COR-L47 (cell line): Measurements from ENCODE around the gene USP17L20.
"Not testable (repeated sequence)": the region's sequence is repeated elsewhere in the genome, so short reads cannot be mapped to it uniquely, and the experiment has no call there.

Source experiments
- DNase-seq: peaks from one replicate; lab custom pipeline; 2025; lab: John Stamatoyannopoulos, UW

USP17L20 gene

GRCh38 chr4:9257824-9258223, at the start of gene USP17L20:
USP17L20 (plus strand) TSS chr4:9258124; CDS start chr4:9258124, 0 bp downstream.
- DNase-seq, result not testable (repeated sequence)

- not testable (repeated sequence) for DNase-seq
These were observed 47.6 kb upstream of the USP17L20 start, which contains the start of gene USP17L10 for GRCh38 chr4:9210357-9210756. USP17L10 (plus strand) TSS chr4:9210657; CDS start chr4:9210657, 0 bp downstream.

- DNase-seq, result not testable (repeated sequence)
These were observed 43.2 kb upstream of the USP17L20 start for GRCh38 chr4:9214701-9215100.

- DNase-seq, result not testable (repeated sequence)
These were observed 42.8 kb upstream of the USP17L20 start, which contains the start of gene USP17L11 for GRCh38 chr4:9215105-9215504. USP17L11 (plus strand) TSS chr4:9215405; CDS start chr4:9215405, 0 bp downstream.

- not testable (repeated sequence) for DNase-seq
These were observed 38.1 kb upstream of the USP17L20 start, which contains the start of gene USP17L12 for GRCh38 chr4:9219852-9220251. USP17L12 (plus strand) TSS chr4:9220152; CDS start chr4:9220152, 0 bp downstream.

GRCh38 chr4:9224596-9224995, 33.3 kb upstream of the USP17L20 start, which contains the start of gene USP17L13:
USP17L13 (plus strand) TSS chr4:9224896; CDS start chr4:9224896, 0 bp downstream.
- not testable (repeated sequence) for DNase-seq

GRCh38 chr4:9230249-9230648, 27.7 kb upstream of the USP17L20 start:
- not testable (repeated sequence) for DNase-seq

- DNase-seq, result not testable (repeated sequence)
These were observed 23.8 kb upstream of the USP17L20 start, which contains the start of gene USP17L15 for GRCh38 chr4:9234085-9234484. USP17L15 (plus strand) TSS chr4:9234385; CDS start chr4:9234385, 0 bp downstream.

GRCh38 chr4:9238461-9238860, 19.5 kb upstream of the USP17L20 start:
- not testable (repeated sequence) for DNase-seq

GRCh38 chr4:9243579-9243978, 14.3 kb upstream of the USP17L20 start, which contains the start of gene USP17L17:
USP17L17 (plus strand) TSS chr4:9243879; CDS start chr4:9243879, 0 bp downstream.
- not testable (repeated sequence) for DNase-seq

GRCh38 chr4:9247953-9248680, 9.8 kb upstream of the USP17L20 start, which contains the start of gene USP17L18:
USP17L18 (plus strand) TSS chr4:9248630; CDS start chr4:9248630, 0 bp downstream.
- not testable (repeated sequence) for DNase-seq

GRCh38 chr4:9253078-9253477, 4.8 kb upstream of the USP17L20 start, which contains the start of gene USP17L19:
USP17L19 (plus strand) TSS chr4:9253378; CDS start chr4:9253378, 0 bp downstream.
- DNase-seq, result not testable (repeated sequence)

- not testable (repeated sequence) for DNase-seq
These were observed 4.6 kb downstream of the USP17L20 start, which contains the start of gene USP17L21 for GRCh38 chr4:9262572-9262971. USP17L21 (plus strand) TSS chr4:9262872; CDS start chr4:9262872, 0 bp downstream.

GRCh38 chr4:9267319-9267718, 9.4 kb downstream of the USP17L20 start, which contains the start of gene USP17L22:
USP17L22 (plus strand) TSS chr4:9267619; CDS start chr4:9267619, 0 bp downstream.
- not testable (repeated sequence) for DNase-seq

- not testable (repeated sequence) for DNase-seq
These were observed 13.8 kb downstream of the USP17L20 start for GRCh38 chr4:9271719-9272118.
